Muscle layer of duodenum (tissue), 2 donors: ENCODE measurements around the gene U2SURP.
A peak's percentile ranks its signal among the peaks of the same experiment; 100 is the strongest.

Experiments used
- H3K27ac ChIP-seq: one replicate; pipeline ENCODE4 v1.7.0; 2013; ENCODE audit warnings: mild to moderate bottlenecking, low read length
- H3K27me3 ChIP-seq: one replicate; pipeline ENCODE4 v1.7.0; 2013; ENCODE audit warnings: low read depth, mild to moderate bottlenecking, control low read depth, low read length
- H3K36me3 ChIP-seq, 2 donors: one replicate each; pipeline ENCODE4 v1.7.0; 2013; ENCODE audit warnings: low read length in 2 of 2, control low read depth in 1 of 2, mild to moderate bottlenecking in 1 of 2; ENCODE audit not compliant: insufficient read depth in 2 of 2, control insufficient read depth in 1 of 2
- H3K4me1 ChIP-seq, 2 donors: one replicate each; pipeline ENCODE4 v1.7.0; 2013; ENCODE audit warnings: low read length in 2 of 2, mild to moderate bottlenecking in 2 of 2, control low read depth in 1 of 2, moderate library complexity in 1 of 2; ENCODE audit not compliant: insufficient read depth in 2 of 2, control insufficient read depth in 1 of 2
- H3K4me3 ChIP-seq, 2 donors: one replicate each; pipeline ENCODE4 v1.7.0; 2013; ENCODE audit warnings: low read length in 2 of 2, low read depth in 1 of 2, mild to moderate bottlenecking in 1 of 2
- H3K9me3 ChIP-seq, 2 donors: one replicate each; pipeline ENCODE4 v1.7.0; 2013; ENCODE audit warnings: low read length in 2 of 2, control low read depth in 1 of 2, mild to moderate bottlenecking in 1 of 2; ENCODE audit not compliant: control insufficient read depth in 1 of 2
- donor health status: healthy.

U2SURP gene

GRCh38 chr3:142997330-142997729, 4.0 kb upstream of the U2SURP start:
- H3K36me3 ChIP-seq: peaks cover 0 to 15% of the 10 kb centered on the region in 2 donors
- H3K27ac ChIP-seq: no peak overlapping the region
- H3K27me3 ChIP-seq: no peaks in the 10 kb centered on the region
- H3K4me3 ChIP-seq: no peak overlapping the region
- H3K9me3 ChIP-seq: no peaks in the 10 kb centered on the region
- peaks cover 0 to 19% of the 10 kb centered on the region in 2 donors for H3K4me1 ChIP-seq

GRCh38 chr3:142998439-142998838, 2.9 kb upstream of the U2SURP start:
- H3K27ac ChIP-seq: no peak overlapping the region
- H3K36me3 ChIP-seq: peaks cover 0 to 15% of the 10 kb centered on the region in 2 donors
- no peaks in the 10 kb centered on the region for H3K27me3 ChIP-seq
- H3K4me1 ChIP-seq: peaks cover 8 to 29% of the 10 kb centered on the region in 2 donors
- no peaks in the 10 kb centered on the region for H3K9me3 ChIP-seq
- no peak overlapping the region for H3K4me3 ChIP-seq

DNA sequence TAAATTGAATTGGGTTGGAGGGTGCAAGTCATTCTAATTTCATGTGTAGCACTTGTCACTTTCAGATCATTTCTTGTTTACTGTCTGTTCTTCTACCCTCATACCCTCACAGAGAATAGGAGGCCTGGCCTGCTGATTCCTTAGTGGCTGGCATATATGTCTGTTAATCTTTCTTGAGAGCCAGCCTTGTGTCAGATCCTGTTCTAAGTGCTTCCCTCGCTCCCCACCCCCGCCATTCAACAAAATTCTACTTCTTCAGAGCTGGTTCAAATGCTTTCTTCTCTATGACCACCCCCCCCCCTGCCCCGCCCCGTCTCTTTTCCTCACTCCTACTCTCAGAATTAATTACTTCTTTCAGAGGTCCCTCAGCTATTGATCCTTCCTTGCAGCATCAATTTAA, 1.5 kb upstream of the U2SURP start:
- no peaks in the 10 kb centered on the region for H3K9me3 ChIP-seq
- no peaks in the 10 kb centered on the region for H3K27me3 ChIP-seq
- peaks cover 0 to 15% of the 10 kb centered on the region in 2 donors for H3K36me3 ChIP-seq
- peak overlapping the region in 1 of 2 donors; percentile 100 for H3K4me3 ChIP-seq
- H3K27ac ChIP-seq: peak overlapping the region; percentile 98
- H3K4me1 ChIP-seq: peaks cover 8 to 40% of the 10 kb centered on the region in 2 donors

DNA sequence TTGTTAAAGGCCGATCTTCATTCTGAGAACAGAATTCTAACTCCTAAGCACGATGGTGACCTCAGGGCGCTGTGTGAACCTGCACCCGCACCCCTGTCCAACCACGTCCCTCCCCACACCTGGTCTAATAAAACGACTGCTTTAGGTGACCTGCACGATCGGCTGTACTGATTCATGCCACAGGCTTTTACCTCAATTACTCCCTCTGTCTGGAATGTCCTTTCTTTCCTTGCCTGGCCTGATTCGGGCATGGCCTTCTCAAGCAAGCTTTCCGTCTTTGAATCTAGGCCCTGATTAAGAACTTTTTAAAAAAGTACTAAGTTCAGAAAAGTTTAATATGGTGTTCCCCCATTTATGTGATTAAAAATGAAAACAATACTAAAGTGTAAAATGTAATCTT, 842 bp upstream of the U2SURP start:
- Histone ChIP-seq H3K27ac (peak overlapping the region; percentile 98), H3K27me3 (no peaks in the 10 kb centered on the region), H3K4me3 (peak overlapping the region; percentile 97 to 100), H3K36me3 (peaks cover 0 to 15% of the 10 kb centered on the region in 2 donors), H3K4me1 (peaks cover 10 to 40% of the 10 kb centered on the region in 2 donors), H3K9me3 (no peaks in the 10 kb centered on the region)

- Histone ChIP-seq H3K27me3 (no peaks in the 10 kb centered on the region), H3K36me3 (peaks cover 0 to 15% of the 10 kb centered on the region in 2 donors), H3K27ac (peak overlapping the region; percentile 98), H3K9me3 (no peaks in the 10 kb centered on the region), H3K4me3 (peak overlapping the region; percentile 97 to 100), H3K4me1 (peaks cover 15 to 40% of the 10 kb centered on the region in 2 donors)
Observed at GRCh38 chr3:143001034-143001368, 369 bp upstream of the U2SURP start.

DNA sequence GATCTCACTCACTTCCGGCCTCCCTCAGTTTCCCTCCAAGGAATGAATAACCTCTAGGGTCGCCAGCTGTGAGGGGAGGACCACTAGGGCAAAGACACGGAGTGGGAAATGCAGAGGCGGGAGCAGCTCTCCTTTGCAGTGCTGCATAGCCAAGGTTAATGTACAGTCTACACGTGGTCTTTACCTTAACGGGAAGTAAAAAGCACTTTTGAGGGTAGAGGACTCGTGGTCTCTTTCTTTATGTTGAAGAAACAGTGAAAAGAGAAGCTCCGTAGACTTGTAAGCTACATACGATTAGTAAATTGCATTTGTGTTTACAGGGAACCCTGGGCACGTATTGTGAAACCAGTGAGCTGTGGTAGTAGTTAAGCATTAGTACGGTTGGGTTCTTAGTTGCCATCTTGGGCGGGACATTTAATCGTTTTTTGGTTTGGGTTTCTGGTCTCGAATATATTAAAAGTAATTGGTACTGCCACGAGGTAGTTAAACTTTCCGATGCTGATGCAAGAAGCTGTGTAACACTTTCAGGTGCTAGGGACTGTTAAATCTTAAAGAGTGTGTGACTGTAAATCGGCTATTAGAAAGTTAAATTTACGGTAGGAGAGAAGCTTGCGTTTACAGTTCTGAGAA, 828 bp downstream of the U2SURP start:
- Histone ChIP-seq H3K4me1 (peaks cover 15 to 39% of the 10 kb centered on the region in 2 donors), H3K9me3 (no peaks in the 10 kb centered on the region), H3K27ac (peak overlapping the region; percentile 98), H3K27me3 (no peaks in the 10 kb centered on the region), H3K4me3 (peak overlapping the region; percentile 97 to 100), H3K36me3 (peaks cover 0 to 15% of the 10 kb centered on the region in 2 donors)

GRCh38 chr3:143002727-143003126, 1.4 kb downstream of the U2SURP start:
- H3K27me3 ChIP-seq: no peaks in the 10 kb centered on the region
- H3K4me3 ChIP-seq: peak overlapping the region; percentile 97 to 100
- H3K36me3 ChIP-seq: peaks cover 0 to 15% of the 10 kb centered on the region in 2 donors
- H3K4me1 ChIP-seq: peaks cover 15 to 39% of the 10 kb centered on the region in 2 donors
- no peak overlapping the region for H3K27ac ChIP-seq
- no peaks in the 10 kb centered on the region for H3K9me3 ChIP-seq

DNA sequence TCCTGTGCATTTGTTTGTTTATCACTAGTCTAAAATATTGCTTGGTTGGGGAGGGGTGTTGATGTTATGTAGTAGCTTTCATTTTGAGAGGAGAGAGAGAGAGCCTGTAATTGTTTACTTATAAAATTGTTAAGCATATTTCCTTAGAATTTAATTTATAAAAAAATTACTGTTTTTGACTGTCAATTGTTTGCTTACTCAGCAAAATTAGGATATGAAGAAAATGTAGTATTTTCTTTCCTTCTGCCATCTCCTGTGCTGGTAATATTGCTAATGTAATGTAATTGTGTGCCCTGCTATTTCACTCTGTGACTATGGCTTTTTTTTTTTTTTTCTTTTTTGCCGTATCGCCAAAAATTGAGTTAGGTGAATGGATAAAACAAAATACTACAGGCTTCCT, 3.5 kb downstream of the U2SURP start:
- Histone ChIP-seq H3K9me3 (no peaks in the 10 kb centered on the region), H3K4me1 (peaks cover 15 to 37% of the 10 kb centered on the region in 2 donors), H3K27me3 (no peaks in the 10 kb centered on the region), H3K27ac (no peak overlapping the region), H3K4me3 (no peak overlapping the region), H3K36me3 (peaks cover 0 to 15% of the 10 kb centered on the region in 2 donors)

DNA sequence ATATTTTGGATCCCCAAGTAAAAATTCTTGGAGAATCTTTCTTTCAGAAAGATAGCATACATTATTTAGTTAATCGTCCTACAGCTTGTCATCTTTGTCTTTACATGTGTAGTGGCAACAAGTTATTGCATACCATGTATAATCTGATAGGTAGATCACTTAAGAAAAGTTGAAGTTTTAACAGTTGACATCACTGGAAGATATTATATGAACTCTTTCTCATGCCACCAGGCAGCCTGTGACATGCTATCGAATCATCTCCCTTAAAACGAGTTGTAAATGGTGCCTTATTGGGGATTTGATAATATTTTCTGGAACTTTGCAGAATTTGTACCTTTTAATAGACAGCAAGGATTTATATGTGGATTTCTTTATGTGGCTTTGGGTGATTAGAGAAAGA, 8.7 kb downstream of the U2SURP start:
- Histone ChIP-seq H3K4me3 (no peak overlapping the region), H3K9me3 (no peaks in the 10 kb centered on the region)

GRCh38 chr3:143011705-143012104, 10.3 kb downstream of the U2SURP start:
- H3K36me3 ChIP-seq: peaks cover under 1 to 27% of the 10 kb centered on the region in 2 donors
- H3K4me3 ChIP-seq: no peak overlapping the region
- H3K4me1 ChIP-seq: peaks cover 0 to 12% of the 10 kb centered on the region in 2 donors
- H3K27ac ChIP-seq: no peak overlapping the region
- H3K9me3 ChIP-seq: no peaks in the 10 kb centered on the region
- no peaks in the 10 kb centered on the region for H3K27me3 ChIP-seq

More for the DNA sequence above, 8.7 kb downstream of the U2SURP start:
- H3K27ac ChIP-seq: no peak overlapping the region
- peaks cover 0 to 20% of the 10 kb centered on the region in 2 donors for H3K36me3 ChIP-seq
- no peaks in the 10 kb centered on the region for H3K27me3 ChIP-seq
- peaks cover 7 to 12% of the 10 kb centered on the region in 2 donors for H3K4me1 ChIP-seq

- Histone ChIP-seq H3K27me3 (no peaks in the 10 kb centered on the region), H3K9me3 (no peaks in the 10 kb centered on the region), H3K4me1 (peaks cover 0 to 5% of the 10 kb centered on the region in 2 donors), H3K36me3 (peaks cover 20 to 44% of the 10 kb centered on the region in 2 donors), H3K27ac (no peak overlapping the region), H3K4me3 (no peak overlapping the region)
Observed at GRCh38 chr3:143014921-143015320, 13.6 kb downstream of the U2SURP start.
